AG04450 (cell line): ENCODE measurements around the gene NKX1-1. TPM values are rescaled to one million over a fixed set of nuclear protein-coding genes. Genes with fewer than 3 reads are reported as not detected.

Experiments used
- CTCF ChIA-PET: fragments of 300-600, 350-600 bp; formaldehyde crosslinking; extraction: SDS; loops from one replicate; lab custom pipeline; 2022; ENCODE audit warnings: antibody characterized with exemption, inconsistent platforms; lab: Charles Lee
- POLR2A ChIA-PET: fragments of 350-600 bp; formaldehyde crosslinking; extraction: SDS; loops from one replicate; lab custom pipeline; 2021; ENCODE audit warnings: antibody characterized with exemption, inconsistent platforms; lab: Yijun Ruan, JAX
- DNase-seq: peaks from one replicate; pipeline ENCODE4 v3.0.0-alpha.2; 2011; ENCODE audit warnings: low read depth, low spot score
- H3K27ac ChIP-seq: one replicate; pipeline ENCODE4 v1.5.1; 2012; ENCODE audit warnings: low read depth, low read length, control low read depth
- H3K27me3 ChIP-seq: one replicate; pipeline ENCODE4 v1.6.0; 2012; ENCODE audit warnings: low read length; ENCODE audit not compliant: control insufficient read depth, insufficient read depth
- H3K4me3 ChIP-seq: 2 replicates; pipeline ENCODE4 v1.5.1; 2011; ENCODE audit warnings: mild to moderate bottlenecking, low read depth, low read length, control low read depth
- H3K9me3 ChIP-seq: 2 replicates; pipeline ENCODE4 v1.5.1; 2012; ENCODE audit warnings: low read length; ENCODE audit not compliant: control insufficient read depth, insufficient read depth
- CTCF ChIP-seq: IDR thresholded peaks from 2 replicates; pipeline ENCODE4 v1.5.1; 2011; ENCODE audit warnings: low read depth, low read length, control low read depth, inconsistent platforms
- polyA plus RNA-seq: library from polyadenylated mRNA; depleted of rRNA; stranded (reverse); fragments of >200 nt; gene quantifications from 2 replicates; pipeline ENCODE4 v1.2.3, GENCODE V29; 2011

Gene NKX1-1
- polyA plus RNA-seq, 1 experiment = not detected

GRCh38 chr4:1382776-1383727, 23.2 kb downstream of the NKX1-1 start:
- H3K27ac ChIP-seq = no peak overlapping the region
- POLR2A ChIA-PET = no interaction called here
- H3K4me3 ChIP-seq = no peak overlapping the region
- no peaks in the 10 kb centered on the region; the same call in 1 of the 2 replicates for H3K9me3 ChIP-seq
- no peak for DNase-seq
- no peak for TF ChIP-seq CTCF
- CTCF ChIA-PET = no interaction called here
- H3K27me3 ChIP-seq = no peaks in the 10 kb centered on the region

GRCh38 chr4:1381944-1382541, 24.2 kb downstream of the NKX1-1 start:
- no peak for DNase-seq
- ChIA-PET CTCF (no interaction called here), POLR2A (no interaction called here)
- H3K9me3 ChIP-seq = no peaks in the 10 kb centered on the region; the same call in 1 of the 2 replicates
- TF ChIP-seq CTCF = no peak
- no peaks in the 10 kb centered on the region for H3K27me3 ChIP-seq
- H3K27ac ChIP-seq = no peak overlapping the region
- no peak overlapping the region for H3K4me3 ChIP-seq

GRCh38 chr4:1381181-1381621, 25.0 kb downstream of the NKX1-1 start:
- H3K9me3 ChIP-seq = no peaks in the 10 kb centered on the region; the same call in 1 of the 2 replicates

GRCh38 chr4:1380368-1381151, 25.7 kb downstream of the NKX1-1 start:
- DNase-seq = no peak
- Histone ChIP-seq H3K4me3 (no peak overlapping the region), H3K27me3 (no peaks in the 10 kb centered on the region), H3K9me3 (no peaks in the 10 kb centered on the region; the same call in 1 of the 2 replicates), H3K27ac (no peak overlapping the region)
- CTCF ChIA-PET = no interaction called here
- no peak for TF ChIP-seq CTCF
- POLR2A ChIA-PET = no interaction called here

More at GRCh38 chr4:1381181-1381621, 25.0 kb downstream of the NKX1-1 start:
- H3K27me3 ChIP-seq = no peaks in the 10 kb centered on the region
- no peak for DNase-seq
- no peak overlapping the region for H3K27ac ChIP-seq
- ChIA-PET POLR2A (no interaction called here), CTCF (no interaction called here)
- no peak overlapping the region for H3K4me3 ChIP-seq
- no peak for TF ChIP-seq CTCF
